GM12878 (cell line): ENCODE data around the gene BCL11A. TPM values are rescaled to one million over a fixed set of nuclear protein-coding genes. Genes with fewer than 3 reads are reported as not detected.

Source experiments
- ATAC-seq: fragments of 200-7000 bp; cut with Tn5 transposase; 3 replicates; pipeline ENCODE4 v1.9.1; 2020; ENCODE audit warnings: mild to moderate bottlenecking, moderate library complexity
- BruUV-seq: library from RNA; stranded (reverse); fragments of 400-500 nt; replicated peaks from 2 replicates; lab custom pipeline; 2021; lab: Mats Ljungman, UMichigan
- CTCF ChIA-PET: fragments of 300-600 bp; sonication (Branson Sonifier 250); formaldehyde crosslinking; extraction: SDS; loops from one replicate; lab custom pipeline; 2021; ENCODE audit warnings: inconsistent platforms; lab: Yijun Ruan, JAX
- POLR2A ChIA-PET: fragments of 350-600 bp; formaldehyde crosslinking; extraction: SDS; loops from one replicate; lab custom pipeline; 2021; ENCODE audit warnings: inconsistent platforms; lab: Charles Lee
- RAD21 ChIA-PET: fragments of 300-600 bp; sonication (Branson Sonifier 250); formaldehyde crosslinking; loops from one replicate; lab custom pipeline; 2023; ENCODE audit warnings: antibody characterized with exemption; ENCODE audit not compliant: unreplicated experiment; lab: Charles Lee
- SMC1A ChIA-PET: fragments of 300-600 bp; sonication (Branson Sonifier 250); formaldehyde crosslinking; loops from one replicate; lab custom pipeline; 2023; ENCODE audit not compliant: unreplicated experiment, uncharacterized antibody; lab: Charles Lee
- DNase-seq: peaks from one replicate; pipeline ENCODE4 v3.0.0-alpha.2; 2011; ENCODE audit warnings: low read depth, low spot score
- FAIRE-seq: peaks from 3 replicates; lab custom pipeline; 2011; peaks lifted over from hg19 to GRCh38; lab: Jason Lieb, UNC
- H2AFZ ChIP-seq: 2 replicates; pipeline ENCODE4 v1.6.0; 2011; ENCODE audit warnings: low read depth, low read length, control low read depth; ENCODE audit not compliant: control insufficient read depth
- H3K27ac ChIP-seq: 2 replicates; pipeline ENCODE4 v1.5.1; 2011; ENCODE audit warnings: control low read depth; ENCODE audit not compliant: control insufficient read depth, insufficient read depth
- H3K27me3 ChIP-seq, 2 experiments: replicated peaks in 1 of 2; 2 replicates each; pipeline versions ENCODE4 v1.6.0 to v1.6.1; 2011; ENCODE audit warnings: low read length in 1 of 2; ENCODE audit not compliant: control insufficient read depth in 2 of 2, insufficient read depth in 2 of 2
- H3K36me3 ChIP-seq, 2 experiments: 2 replicates each; pipeline ENCODE4 v1.5.1; 2011; ENCODE audit warnings: low read length in 1 of 2; ENCODE audit not compliant: control insufficient read depth in 2 of 2, insufficient read depth in 2 of 2
- H3K4me1 ChIP-seq: 2 replicates; pipeline ENCODE4 v1.6.1; 2011; ENCODE audit warnings: mild to moderate bottlenecking, low read length, moderate library complexity, mixed read lengths; ENCODE audit not compliant: control insufficient read depth, insufficient read depth
- H3K4me2 ChIP-seq: 2 replicates; pipeline ENCODE4 v1.6.0; 2011; ENCODE audit warnings: control low read depth; ENCODE audit not compliant: control insufficient read depth, insufficient read depth
- H3K4me3 ChIP-seq: fragments of 200-600 bp; sonication (generic); 2 replicates; pipeline ENCODE4 v1.5.1; 2016
- H3K79me2 ChIP-seq: 2 replicates; pipeline ENCODE4 v1.6.0; 2011; ENCODE audit warnings: low read length; ENCODE audit not compliant: control insufficient read depth, insufficient read depth
- H3K9ac ChIP-seq: 2 replicates; pipeline ENCODE4 v1.8.0; 2011; ENCODE audit warnings: low read length, control low read depth, mixed read lengths; ENCODE audit not compliant: control insufficient read depth, insufficient read depth
- H3K9me3 ChIP-seq: replicated peaks from 3 replicates; pipeline ENCODE4 v1.5.1; 2011; ENCODE audit warnings: mild to moderate bottlenecking, low read length; ENCODE audit not compliant: control insufficient read depth, insufficient read depth
- H4K20me1 ChIP-seq: 2 replicates; pipeline ENCODE4 v1.6.0; 2011; ENCODE audit not compliant: control insufficient read depth, insufficient read depth
- BMI1 ChIP-seq: fragments of 450-650 bp; IDR thresholded peaks from 2 replicates; pipeline ENCODE4 v1.6.1; 2016; ENCODE audit warnings: mild to moderate bottlenecking, moderate library complexity, borderline replicate concordance
- KLF5 ChIP-seq: fragments of 450-650 bp; IDR thresholded peaks from 2 replicates; pipeline ENCODE4 v1.6.1; 2014; ENCODE audit warnings: mild to moderate bottlenecking; ENCODE audit not compliant: partially characterized antibody
- RUNX3 ChIP-seq: IDR thresholded peaks from 2 replicates; pipeline ENCODE4 v1.6.1; 2012; ENCODE audit warnings: low read length, inconsistent platforms
- TBL1XR1 ChIP-seq: IDR thresholded peaks from 2 replicates; pipeline ENCODE4 v1.6.1; 2012; ENCODE audit warnings: low read depth, low read length, improper control_type of control experiment
- WGBS: methylation state at CpG from one replicate; pipeline ENCODE4 v1.1.6; 2016; ENCODE audit warnings: low lambda C conversion rate; ENCODE audit not compliant: insufficient replicate concordance, insufficient coverage; ENCODE audit errors: missing lambda C conversion rate; 5-methylcytosine and 5-hydroxymethylcytosine counted together
- in situ Hi-C: fragments of 300-500 bp; cut with MboI; formaldehyde crosslinking; loops from 9 replicates; pipeline ENCODE4 v1.14.3; 2018; ENCODE audit warnings: mixed read lengths
- intact Hi-C: fragments of 100-400 bp; cut with micrococcal nuclease; formaldehyde crosslinking; loops from one replicate; pipeline ENCODE4 v1.14.2; 2022; ENCODE audit not compliant: unreplicated experiment
- polyA plus RNA-seq, 11 experiments: library from polyadenylated mRNA; depleted of rRNA in 4 of 11; unstranded in 6 of 11; stranded (reverse) in 5 of 11; fragments of >200 nt; fragmentation: Nextera tagmentation in 4 of 11; fragmentation: Illumina TruSeq in 1 of 11; extraction: Ambion mirVana in 4 of 11; extraction: Trizol in 1 of 11; gene quantifications; 1 replicate in 1 of 11; 2 replicates in 10 of 11; pipeline versions ENCODE4 v1.2.1 to v1.2.3, GENCODE V29; 2011 to 2016; ENCODE audit warnings: inconsistent platforms in 2 of 11, missing spikeins in 2 of 11, low read depth in 1 of 11
- total RNA-seq, 4 experiments: library from RNA; depleted of rRNA in 3 of 4; stranded (reverse); fragments of >200 nt in 3 of 4; fragmentation: Illumina TruSeq in 1 of 4; extraction: Trizol in 1 of 4; gene quantifications; 2 replicates each; pipeline versions ENCODE4 v1.2.1 to v1.2.3, GENCODE V29; 2013 to 2021
- TF ChIP-seq, protein P1 (sequence below): fragments of 450-650 bp; IDR thresholded peaks from 2 replicates; pipeline ENCODE4 v1.6.1; 2014; ENCODE audit warnings: mild to moderate bottlenecking
- TF ChIP-seq, protein P2 (sequence below): fragments of 150-350 bp; IDR thresholded peaks from 2 replicates; pipeline ENCODE4 v1.6.1; 2016; ENCODE audit warnings: low read depth, low read length

The BCL11A gene
- total and polyA plus RNA-seq, 10 of the 15 experiments (the other 5 are each of a cell fraction or from before 2014, with no cell fraction given), result 7.5 to 26.6 (median 11.1) TPM; not detected in 1

DNA sequence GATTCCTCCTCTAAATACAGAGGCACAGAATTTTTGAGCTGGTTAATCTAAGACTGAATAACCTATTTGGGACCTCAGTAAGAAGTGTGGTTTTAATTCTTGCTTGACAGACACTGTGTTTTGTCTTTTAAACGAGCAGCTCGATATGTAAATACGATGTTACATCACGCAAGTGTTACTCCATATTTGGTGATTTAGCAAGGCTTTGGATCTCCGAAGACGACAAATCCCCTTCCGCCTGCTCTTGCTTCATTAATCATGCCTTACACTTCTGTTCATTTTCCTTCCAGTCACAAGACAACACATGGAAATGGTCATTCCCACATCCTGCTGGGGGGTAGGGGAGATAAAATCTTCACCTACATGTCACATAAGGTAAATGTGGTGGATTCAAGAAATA is 9.4 kb downstream of the BCL11A start:
- BruUV-seq, result no TSS peak
- H3K4me3 ChIP-seq, result peak overlapping the region; percentile 12; the same call in 1 of the 2 replicates
- H3K4me2 ChIP-seq, result peak overlapping the region; percentile 73
- RAD21 ChIA-PET, result interaction anchor here (1.2 kb wide), 1 partner anchor 18 kb away, joined by 3 read pairs; no protein-coding TSS in a partner anchor
- ATAC-seq (no peak), FAIRE-seq (no peak), DNase-seq (no peak)
- 100% methylated on average over 7 of the region's 7 CpGs for WGBS
- in situ Hi-C loops, result no loop called here
- CTCF ChIA-PET, result interaction anchor here (0.8 kb wide), 1 partner anchor 20 kb away, joined by 4 read pairs; no protein-coding TSS in a partner anchor
- H3K27ac ChIP-seq, result no peak overlapping the region; the same call in 1 of the 2 replicates
- peaks cover 0 to 10% of the 10 kb centered on the region in 2 experiments; a peak in 1 of 4 replicates for H3K36me3 ChIP-seq
- no peaks in the 10 kb centered on the region for H3K27me3 ChIP-seq
- peaks cover 30% of the 10 kb centered on the region for H3K4me1 ChIP-seq
- no peak for TF ChIP-seq RUNX3
- TF ChIP-seq, protein P1, sequence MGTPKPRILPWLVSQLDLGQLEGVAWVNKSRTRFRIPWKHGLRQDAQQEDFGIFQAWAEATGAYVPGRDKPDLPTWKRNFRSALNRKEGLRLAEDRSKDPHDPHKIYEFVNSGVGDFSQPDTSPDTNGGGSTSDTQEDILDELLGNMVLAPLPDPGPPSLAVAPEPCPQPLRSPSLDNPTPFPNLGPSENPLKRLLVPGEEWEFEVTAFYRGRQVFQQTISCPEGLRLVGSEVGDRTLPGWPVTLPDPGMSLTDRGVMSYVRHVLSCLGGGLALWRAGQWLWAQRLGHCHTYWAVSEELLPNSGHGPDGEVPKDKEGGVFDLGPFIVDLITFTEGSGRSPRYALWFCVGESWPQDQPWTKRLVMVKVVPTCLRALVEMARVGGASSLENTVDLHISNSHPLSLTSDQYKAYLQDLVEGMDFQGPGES, result no peak
- TF ChIP-seq TBL1XR1, result no peak
- TF ChIP-seq BMI1, result no peak
- peaks cover 98% of the 10 kb centered on the region for H3K79me2 ChIP-seq
- H3K9me3 ChIP-seq, result no peaks in the 10 kb centered on the region
- POLR2A ChIA-PET, result interaction anchor here (0.6 kb wide), 1 partner anchor 1564 kb away, joined by 4 read pairs; no protein-coding TSS in a partner anchor
- intact Hi-C loops, result no loop called here
- SMC1A ChIA-PET, result no interaction called here
- H2AFZ ChIP-seq, result no peak overlapping the region
- no peak overlapping the region for H3K9ac ChIP-seq
- H4K20me1 ChIP-seq, result 0 out of 2 replicates have a peak, but pooled peaks cover 2% of the 10 kb centered on the region

DNA sequence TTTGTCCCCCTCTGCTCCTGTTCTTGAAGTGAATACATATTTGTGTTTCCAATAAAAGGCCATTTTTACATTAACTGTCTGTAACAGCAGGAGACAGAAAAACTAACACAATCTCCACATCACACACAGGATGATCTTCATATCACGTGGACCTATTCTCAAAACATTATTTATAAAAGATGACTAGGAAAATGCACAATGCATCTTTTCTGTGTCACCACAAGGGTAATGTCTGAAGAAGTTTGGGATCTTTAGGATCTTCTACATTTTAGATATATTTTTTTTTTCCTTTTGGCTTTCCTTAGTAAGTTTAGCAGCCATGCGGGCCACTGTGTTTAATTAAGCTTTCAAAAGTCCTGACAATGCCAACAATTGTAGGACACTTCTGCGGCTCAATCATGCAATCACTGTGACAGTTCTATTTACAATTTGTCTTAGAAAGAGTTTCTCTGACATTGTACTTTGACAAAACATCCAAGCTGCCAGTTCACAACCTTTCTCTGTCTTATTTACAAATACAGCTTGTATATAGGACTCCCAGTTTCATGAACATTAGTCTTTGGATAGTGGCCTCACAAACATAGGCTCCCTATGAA is 12.3 kb downstream of the BCL11A start:
- TF ChIP-seq, protein P2, sequence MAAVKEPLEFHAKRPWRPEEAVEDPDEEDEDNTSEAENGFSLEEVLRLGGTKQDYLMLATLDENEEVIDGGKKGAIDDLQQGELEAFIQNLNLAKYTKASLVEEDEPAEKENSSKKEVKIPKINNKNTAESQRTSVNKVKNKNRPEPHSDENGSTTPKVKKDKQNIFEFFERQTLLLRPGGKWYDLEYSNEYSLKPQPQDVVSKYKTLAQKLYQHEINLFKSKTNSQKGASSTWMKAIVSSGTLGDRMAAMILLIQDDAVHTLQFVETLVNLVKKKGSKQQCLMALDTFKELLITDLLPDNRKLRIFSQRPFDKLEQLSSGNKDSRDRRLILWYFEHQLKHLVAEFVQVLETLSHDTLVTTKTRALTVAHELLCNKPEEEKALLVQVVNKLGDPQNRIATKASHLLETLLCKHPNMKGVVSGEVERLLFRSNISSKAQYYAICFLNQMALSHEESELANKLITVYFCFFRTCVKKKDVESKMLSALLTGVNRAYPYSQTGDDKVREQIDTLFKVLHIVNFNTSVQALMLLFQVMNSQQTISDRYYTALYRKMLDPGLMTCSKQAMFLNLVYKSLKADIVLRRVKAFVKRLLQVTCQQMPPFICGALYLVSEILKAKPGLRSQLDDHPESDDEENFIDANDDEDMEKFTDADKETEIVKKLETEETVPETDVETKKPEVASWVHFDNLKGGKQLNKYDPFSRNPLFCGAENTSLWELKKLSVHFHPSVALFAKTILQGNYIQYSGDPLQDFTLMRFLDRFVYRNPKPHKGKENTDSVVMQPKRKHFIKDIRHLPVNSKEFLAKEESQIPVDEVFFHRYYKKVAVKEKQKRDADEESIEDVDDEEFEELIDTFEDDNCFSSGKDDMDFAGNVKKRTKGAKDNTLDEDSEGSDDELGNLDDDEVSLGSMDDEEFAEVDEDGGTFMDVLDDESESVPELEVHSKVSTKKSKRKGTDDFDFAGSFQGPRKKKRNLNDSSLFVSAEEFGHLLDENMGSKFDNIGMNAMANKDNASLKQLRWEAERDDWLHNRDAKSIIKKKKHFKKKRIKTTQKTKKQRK, result no peak
- no peak for TF ChIP-seq KLF5
- 0 out of 2 replicates have a peak overlapping the region, but pooled peaks have one; percentile 5 for H3K27ac ChIP-seq
- H3K4me3 ChIP-seq, result no peak overlapping the region
- H3K4me2 ChIP-seq, result peak overlapping the region; percentile 38
- intact Hi-C loops (no loop called here), in situ Hi-C loops (no loop called here)
- H3K27me3 ChIP-seq, result no peaks in the 10 kb centered on the region
- FAIRE-seq, result no peak
- H3K4me1 ChIP-seq, result peaks cover 30% of the 10 kb centered on the region
- ChIA-PET CTCF (interaction anchor here (1.5 kb wide), 1 partner anchor 9 kb away, joined by 4 read pairs; no protein-coding TSS in a partner anchor), SMC1A (interaction anchor here (0.8 to 2.1 kb wide), 2 partner anchors 12 to 102 kb away, joined by 3 to 4 read pairs; no protein-coding TSS in a partner anchor), RAD21 (no interaction called here), POLR2A (no interaction called here)
- H3K79me2 ChIP-seq, result peaks cover 91% of the 10 kb centered on the region
- no peak for DNase-seq
- no peak overlapping the region for H2AFZ ChIP-seq
- peaks cover 0 to 10% of the 10 kb centered on the region in 2 experiments; a peak in 1 of 4 replicates for H3K36me3 ChIP-seq
- 0 out of 2 replicates have a peak, but pooled peaks cover 2% of the 10 kb centered on the region for H4K20me1 ChIP-seq
- H3K9ac ChIP-seq, result no peak overlapping the region
- BruUV-seq, result no TSS peak
- no peak for ATAC-seq
- WGBS, result 97% methylated on average over 3 of the region's 3 CpGs
- H3K9me3 ChIP-seq, result no peaks in the 10 kb centered on the region
